ENCODE measurements around the gene POU3F3. TPM values are rescaled to one million over a fixed set of nuclear protein-coding genes. Genes with fewer than 3 reads are reported as not detected.

POU3F3 gene
- total RNA-seq, 2 donors from 2014 or later: 1.4 to 2.0 TPM

GRCh38 chr2:104875262-104875661 lies 21.3 kb downstream of the POU3F3 start:
- no peak overlapping the region for H3K4me3 ChIP-seq
- no peaks in the 10 kb centered on the region for H3K36me3 ChIP-seq
- H3K4me1 ChIP-seq (ENCODE audit: control insufficient read depth in 1 of 2, low read depth in 2 of 2): peaks cover 0 to 16% of the 10 kb centered on the region in 2 donors
- no peak for TF ChIP-seq CTCF (IDR thresholded peaks at IDR 0.05)
- H3K27me3 ChIP-seq (replicated peaks; ENCODE audit: insufficient read depth): peaks cover 10% of the 10 kb centered on the region
- ATAC-seq (ENCODE audit: insufficient number of reproducible peaks, low FRiP score, low read depth) (no peak), DNase-seq (ENCODE audit: low spot score) (no peak)
- H3K9me3 ChIP-seq: no peaks in the 10 kb centered on the region
- H3K27ac ChIP-seq: no peak overlapping the region

- H3K27me3 ChIP-seq (replicated peaks; ENCODE audit: insufficient read depth): no peaks in the 10 kb centered on the region
- no peaks in the 10 kb centered on the region for H3K9me3 ChIP-seq
- no peak for DNase-seq (ENCODE audit: low spot score)
- peaks cover 0 to 13% of the 10 kb centered on the region in 2 donors for H3K4me1 ChIP-seq (ENCODE audit: control insufficient read depth in 1 of 2, low read depth in 2 of 2)
- H3K4me3 ChIP-seq: no peak overlapping the region
- H3K27ac ChIP-seq: no peak overlapping the region
- TF ChIP-seq CTCF (IDR thresholded peaks at IDR 0.05): no peak
- ATAC-seq (ENCODE audit: insufficient number of reproducible peaks, low FRiP score, low read depth): no peak
- H3K36me3 ChIP-seq: no peaks in the 10 kb centered on the region
Observed at GRCh38 chr2:104876606-104877570, 23.0 kb downstream of the POU3F3 start.

GRCh38 chr2:104878863-104879512 lies 25.1 kb downstream of the POU3F3 start:
- DNase-seq (ENCODE audit: low spot score) (no peak), ATAC-seq (ENCODE audit: insufficient number of reproducible peaks, low FRiP score, low read depth) (no peak)
- Histone ChIP-seq H3K27me3 (replicated peaks; ENCODE audit: insufficient read depth) (no peaks in the 10 kb centered on the region), H3K27ac (no peak overlapping the region), H3K4me1 (ENCODE audit: control insufficient read depth in 1 of 2, low read depth in 2 of 2) (no peaks in the 10 kb centered on the region), H3K9me3 (no peaks in the 10 kb centered on the region), H3K4me3 (no peak overlapping the region), H3K36me3 (no peaks in the 10 kb centered on the region)
- no peak for TF ChIP-seq CTCF (IDR thresholded peaks at IDR 0.05)

- no peak overlapping the region for H3K27ac ChIP-seq
- H3K4me1 ChIP-seq (ENCODE audit: control insufficient read depth in 1 of 2, low read depth in 2 of 2): no peaks in the 10 kb centered on the region
- no peaks in the 10 kb centered on the region for H3K9me3 ChIP-seq
- no peak for TF ChIP-seq CTCF (IDR thresholded peaks at IDR 0.05)
- no peak overlapping the region for H3K4me3 ChIP-seq
- no peaks in the 10 kb centered on the region for H3K36me3 ChIP-seq
- DNase-seq (ENCODE audit: low spot score) (no peak), ATAC-seq (ENCODE audit: insufficient number of reproducible peaks, low FRiP score, low read depth) (no peak)
- no peaks in the 10 kb centered on the region for H3K27me3 ChIP-seq (replicated peaks; ENCODE audit: insufficient read depth)
Observed at GRCh38 chr2:104880076-104880475, 26.2 kb downstream of the POU3F3 start.

- no peak for TF ChIP-seq CTCF (IDR thresholded peaks at IDR 0.05)
- H3K9me3 ChIP-seq: no peaks in the 10 kb centered on the region
- H3K4me3 ChIP-seq: no peak overlapping the region
- no peak for ATAC-seq (ENCODE audit: insufficient number of reproducible peaks, low FRiP score, low read depth)
- no peaks in the 10 kb centered on the region for H3K36me3 ChIP-seq
- no peaks in the 10 kb centered on the region for H3K27me3 ChIP-seq (replicated peaks; ENCODE audit: insufficient read depth)
- H3K4me1 ChIP-seq (ENCODE audit: control insufficient read depth in 1 of 2, low read depth in 2 of 2): no peaks in the 10 kb centered on the region
- no peak overlapping the region for H3K27ac ChIP-seq
- no peak for DNase-seq (ENCODE audit: low spot score)
Observed at GRCh38 chr2:104883357-104883756, 29.4 kb downstream of the POU3F3 start.
